Adrenal gland (tissue), 19 donors: ENCODE data around the gene MFSD2B. TPM values are rescaled to one million over a fixed set of nuclear protein-coding genes. Genes with fewer than 3 reads are reported as not detected.

Experiments
- DNase-seq, 7 donors: peaks; one replicate each; pipeline ENCODE4 v3.0.0-alpha.2; 2019 to 2020
- H3K27ac ChIP-seq, 5 donors: fragments of 200-600 bp; sonication (generic) in 4 of 5; 1 replicate in 3 of 5; 2 replicates in 2 of 5; pipeline versions ENCODE4 v1.5.1 to v1.8.0; 2016 to 2020; ENCODE audit warnings: mild to moderate bottlenecking in 1 of 5
- H3K27me3 ChIP-seq: fragments of 200-600 bp; 2 replicates; pipeline ENCODE4 v1.8.0; 2021
- H3K36me3 ChIP-seq, 2 donors: fragments of 200-600 bp; replicated peaks in 1 of 2; 1 replicate in 1 of 2; 2 replicates in 1 of 2; pipeline versions ENCODE4 v1.5.1 to v1.8.0; 2018 to 2022
- H3K4me1 ChIP-seq, 2 donors: fragments of 200-600 bp; replicated peaks in 1 of 2; 1 replicate in 1 of 2; 2 replicates in 1 of 2; pipeline versions ENCODE4 v1.5.1 to v1.8.0; 2018 to 2021
- H3K4me3 ChIP-seq, 4 donors: fragments of 200-600 bp; sonication (generic) in 3 of 4; one replicate each; pipeline ENCODE4 v1.5.1; 2016 to 2018
- H3K9me3 ChIP-seq, 3 donors: fragments of 200-600 bp; sonication (generic) in 1 of 3; replicated peaks in 1 of 3; 1 replicate in 2 of 3; 2 replicates in 1 of 3; pipeline versions ENCODE4 v1.5.1 to v1.8.0; 2016 to 2021
- CTCF ChIP-seq, 6 experiments: fragments of 450-650 bp in 4 of 6; fragments of 200-600 bp in 2 of 6; sonication (generic) in 1 of 6; IDR thresholded peaks; 1 replicate in 5 of 6; 2 replicates in 1 of 6; pipeline versions ENCODE4 v1.5.1 to v1.8.0; 2016 to 2021; ENCODE audit warnings: antibody characterized with exemption in 6 of 6, mild to moderate bottlenecking in 2 of 6, moderate library complexity in 1 of 6
- POLR2A ChIP-seq, 2 donors: fragments of 450-650 bp; IDR thresholded peaks; one replicate each; pipeline ENCODE4 v1.6.1; 2017; ENCODE audit warnings: antibody characterized with exemption in 2 of 2, mild to moderate bottlenecking in 2 of 2, moderate library complexity in 1 of 2
- WGBS, 4 donors: extraction: QIAGEN DNeasy Blood & Tissue Kit in 2 of 4; methylation state at CpG; one replicate each; pipeline versions ENCODE4 v1.1.5 to v1.1.7; 2013 to 2017; 5-methylcytosine and 5-hydroxymethylcytosine counted together
- intact Hi-C, 2 donors: fragments of 100-400 bp; cut with DNase I; formaldehyde crosslinking; loops; one replicate each; pipeline versions ENCODE4 v1.14.1 to v1.15.0; 2022 to 2023
- long read RNA-seq, 10 donors: library from polyadenylated mRNA in 3 of 10; unstranded in 2 of 10; stranded (forward) in 1 of 10; transcript quantifications; one replicate each; pipeline ENCODE4 v2.0.0 and lab custom pipeline, GENCODE V29; 2021 to 2026
- polyA plus RNA-seq, 3 donors: library from polyadenylated mRNA; stranded (reverse); fragments of 200-250 nt in 2 of 3; fragments of 350-450 nt in 1 of 3; fragmentation: Illumina TruSeq in 1 of 3; extraction: RNeasy Lipid Tissue Mini Kit (QIAGEN cat#74804) in 1 of 3; gene quantifications; one replicate each; pipeline ENCODE4 v1.2.3, GENCODE V29; 2013 to 2014
- total RNA-seq, 9 donors: library from RNA; depleted of rRNA in 4 of 9; stranded (reverse); fragments of >200 nt in 4 of 9; fragments of 120-200 nt in 1 of 9; fragmentation: NEBNext Ultra II Directional in 1 of 9; extraction: Animal tissue kit (Norgen Biotek cat#: 25700) in 1 of 9; gene quantifications; one replicate each; pipeline versions ENCODE4 v1.1.0 to v1.2.4, GENCODE V29; 2013 to 2023
- donor health status: healthy with polysubstance abuse.
- donor health status: Bipolar disorder and iron deficiency.
- donor health status: DM: yes; HTN: yes; CAD: no.
- donor health status: DM: no; HTN: no; CAD: no.
- donor health status: DM: no; HTN: no; CAD: no.
- donor health status: DM: yes; HTN: yes; CAD: no.

Gene MFSD2B
- total RNA-seq (under 1 TPM in 3 of 9 donors, not detected in 6; 0.30 to 0.61 (median 0.44) TPM), polyA plus RNA-seq (under 1 TPM in 2 of 3 donors, not detected in 1; 0.03 to 0.16 TPM)
- long read RNA-seq, donor 1: 0 reads
- long read RNA-seq, donor 2: 0 reads
- long read RNA-seq, donor 3: 0 reads
- long read RNA-seq, donor 4, partial matches to known transcripts: 0 of 1 reads
- long read RNA-seq, donor 4, other reads (novel, unspliced or antisense): 1 of 1 reads
- long read RNA-seq, donor 5: 0 reads
- long read RNA-seq, donor 6: 0 reads
- long read RNA-seq, donor 7: 0 reads
- long read RNA-seq, donor 8: 0 reads
- long read RNA-seq, donor 9: 0 reads
- long read RNA-seq, donor 10: 0 reads

- Histone ChIP-seq H3K9me3 (no peaks in the 10 kb centered on the region), H3K27ac (no peak within 1 kb of the TSS), H3K27me3 (peaks cover 13% of the 10 kb centered on the region), H3K4me1 (peaks cover 0 to 11% of the 10 kb centered on the region in 2 donors), H3K36me3 (no peaks in the 10 kb centered on the region), H3K4me3 (peak within 1 kb of the TSS in 1 of 4 donors; percentile 58)
- intact Hi-C loops: no loop called here
- no peak for DNase-seq
- no peak for TF ChIP-seq POLR2A (IDR thresholded peaks at IDR 0.05)
- WGBS, 4 donors: 3 to 34% (median 4%) methylated on average over 4 to 75 of the region's 75 CpGs
Measured at GRCh38 chr2:24009680-24010476, at the start of gene MFSD2B. Gene MFSD2B, plus strand, starts transcription at chr2:24010085. Its CDS starts 12 bp downstream, at chr2:24010097.

- H3K27me3 ChIP-seq: no peaks in the 10 kb centered on the region
- intact Hi-C loops: no loop called here
- WGBS, 4 donors: 93 to 100% (median 97%) methylated on average over 4 of the region's 4 CpGs
- DNase-seq: no peak
- H3K27ac ChIP-seq: no peak overlapping the region
- H3K4me1 ChIP-seq: no peaks in the 10 kb centered on the region
- no peak overlapping the region for H3K4me3 ChIP-seq
- no peaks in the 10 kb centered on the region for H3K9me3 ChIP-seq
- TF ChIP-seq POLR2A (IDR thresholded peaks at IDR 0.05): no peak
- peaks cover 0 to 6% of the 10 kb centered on the region in 2 donors for H3K36me3 ChIP-seq
Measured at GRCh38 chr2:23967846-23968245, 42.0 kb upstream of the MFSD2B start.

GRCh38 chr2:23976883-23977282 is 33.0 kb upstream of the MFSD2B start:
- no peak overlapping the region for H3K27ac ChIP-seq
- 85 to 95% (median 89%) methylated on average over 8 of the region's 8 CpGs for WGBS, 4 donors
- no peak for TF ChIP-seq POLR2A (IDR thresholded peaks at IDR 0.05)
- no peak overlapping the region for H3K4me3 ChIP-seq
- no peaks in the 10 kb centered on the region for H3K4me1 ChIP-seq
- no peaks in the 10 kb centered on the region for H3K27me3 ChIP-seq
- H3K9me3 ChIP-seq: no peaks in the 10 kb centered on the region
- peaks cover 0 to 12% of the 10 kb centered on the region in 2 donors for H3K36me3 ChIP-seq
- DNase-seq: peak in 1 of 7 donors; percentile 14
- intact Hi-C loops: no loop called here

GRCh38 chr2:23988371-23988770 is 21.5 kb upstream of the MFSD2B start:
- intact Hi-C loops: no loop called here
- H3K27me3 ChIP-seq: no peaks in the 10 kb centered on the region
- no peaks in the 10 kb centered on the region for H3K36me3 ChIP-seq
- H3K4me3 ChIP-seq: no peak overlapping the region
- TF ChIP-seq CTCF (IDR thresholded peaks at IDR 0.05): peak in 4 of 6 experiments; percentile 12 to 41 (median 23)
- TF ChIP-seq POLR2A (IDR thresholded peaks at IDR 0.05): no peak
- H3K9me3 ChIP-seq: no peaks in the 10 kb centered on the region
- no peaks in the 10 kb centered on the region for H3K4me1 ChIP-seq
- DNase-seq: no peak
- H3K27ac ChIP-seq: no peak overlapping the region
- WGBS, 4 donors: 33 to 55% (median 39%) methylated on average over 2 of the region's 2 CpGs

- no peak overlapping the region for H3K4me3 ChIP-seq
- H3K27ac ChIP-seq: peak overlapping the region in 1 of 5 donors; percentile 8
- WGBS, 4 donors: 21 to 29% (median 23%) methylated on average over 1 of the region's 1 CpG
- TF ChIP-seq CTCF (IDR thresholded peaks at IDR 0.05) (no peak), POLR2A (IDR thresholded peaks at IDR 0.05) (no peak)
- DNase-seq: no peak
- no peaks in the 10 kb centered on the region for H3K36me3 ChIP-seq
- peaks cover 0 to 10% of the 10 kb centered on the region in 2 donors for H3K4me1 ChIP-seq
- intact Hi-C loops: no loop called here
- H3K27me3 ChIP-seq: no peaks in the 10 kb centered on the region
- peaks cover 0 to 6% (median 0%) of the 10 kb centered on the region in 3 donors for H3K9me3 ChIP-seq
Measured at GRCh38 chr2:23992931-23993330, 17.0 kb upstream of the MFSD2B start.
